Panc1 (cell line): Measurements from ENCODE around the gene TNRC6C. TPM values are rescaled to one million over a fixed set of nuclear protein-coding genes. Genes with fewer than 3 reads are reported as not detected.

Experiments used
- ATAC-seq: fragments of 200-7000 bp; cut with Tn5 transposase; 2 replicates; pipeline ENCODE4 v1.9.1; 2020; ENCODE audit warnings: mild to moderate bottlenecking, moderate library complexity
- BruUV-seq: library from RNA; stranded (reverse); fragments of 400-500 nt; replicated peaks from 2 replicates; lab custom pipeline; 2021; lab: Mats Ljungman, UMichigan
- CTCF ChIA-PET: fragments of 300-600 bp; sonication (Branson Sonifier 250); formaldehyde crosslinking; loops from one replicate; lab custom pipeline; 2022; ENCODE audit warnings: antibody characterized with exemption; lab: Charles Lee
- POLR2A ChIA-PET: fragments of 300-600 bp; sonication (Branson Sonifier 250); formaldehyde crosslinking; loops from one replicate; lab custom pipeline; 2022; ENCODE audit warnings: antibody characterized with exemption; lab: Charles Lee
- DNase-seq: peaks from one replicate; pipeline ENCODE4 v3.0.0-alpha.2; 2010; ENCODE audit warnings: low read depth, low spot score
- H3K27ac ChIP-seq: 2 replicates; pipeline ENCODE4 v1.5.1; 2011; ENCODE audit warnings: mild to moderate bottlenecking, low read length, inconsistent platforms
- H3K27me3 ChIP-seq: fragments of 200-500 bp; sonication (Bioruptor generic); 2 replicates; pipeline ENCODE4 v1.6.0; 2014; ENCODE audit warnings: low read length, inconsistent platforms; ENCODE audit not compliant: control insufficient read depth, insufficient read depth
- H3K36me3 ChIP-seq: fragments of 200-500 bp; sonication (Bioruptor generic); 2 replicates; pipeline ENCODE4 v1.5.1; 2014; ENCODE audit warnings: inconsistent platforms, mild to moderate bottlenecking, low read length, moderate library complexity; ENCODE audit not compliant: control insufficient read depth, insufficient read depth
- H3K4me1 ChIP-seq: 2 replicates; pipeline ENCODE4 v1.5.1; 2011; ENCODE audit warnings: inconsistent platforms, mild to moderate bottlenecking, low read length, moderate library complexity; ENCODE audit not compliant: control insufficient read depth, insufficient read depth
- H3K4me3 ChIP-seq, 2 experiments: 2 replicates each; pipeline ENCODE4 v1.5.1; 2011 to 2012; ENCODE audit warnings: low read depth in 2 of 2, low read length in 2 of 2, mild to moderate bottlenecking in 2 of 2, inconsistent platforms in 1 of 2, moderate library complexity in 1 of 2
- H3K9me3 ChIP-seq: fragments of 200-500 bp; sonication (Bioruptor generic); 2 replicates; pipeline ENCODE4 v1.5.1; 2014; ENCODE audit warnings: low read depth, mild to moderate bottlenecking, inconsistent platforms, low read length, moderate library complexity; ENCODE audit not compliant: control insufficient read depth, insufficient read depth
- CTCF ChIP-seq: fragments of 450-650 bp; IDR thresholded peaks from 2 replicates; pipeline ENCODE4 v1.5.1; 2017; ENCODE audit warnings: mild to moderate bottlenecking
- POLR2AphosphoS5 ChIP-seq: IDR thresholded peaks from 2 replicates; pipeline ENCODE4 v1.6.1; 2012; ENCODE audit warnings: mild to moderate bottlenecking, low read depth, low read length, moderate library complexity
- REST ChIP-seq, 2 experiments: IDR thresholded peaks; 2 replicates each; pipeline ENCODE4 v1.6.1; 2011 to 2012; ENCODE audit warnings: low read depth in 2 of 2, control low read depth in 1 of 2, low read length in 1 of 2, mild to moderate bottlenecking in 1 of 2, moderate library complexity in 1 of 2; ENCODE audit not compliant: insufficient read depth in 1 of 2
- SIN3A ChIP-seq: IDR thresholded peaks from 2 replicates; pipeline ENCODE4 v1.6.1; 2012; ENCODE audit warnings: low read depth, mild to moderate bottlenecking, low read length, moderate library complexity, borderline replicate concordance; ENCODE audit not compliant: insufficient read depth
- TCF7L2 ChIP-seq: IDR thresholded peaks from 2 replicates; pipeline ENCODE4 v1.6.1; 2011; ENCODE audit warnings: mild to moderate bottlenecking, low read depth, low read length, inconsistent platforms
- in situ Hi-C: cut with HindIII; loops from 2 replicates; pipeline ENCODE4 v1.10.0; 2016; ENCODE audit warnings: low sequenced_read_pairs, low pct_unique_long_range_greater_than_20kb
- intact Hi-C: fragments of 100-400 bp; cut with micrococcal nuclease; formaldehyde crosslinking; loops from one replicate; pipeline ENCODE4 v1.10.0; 2022; ENCODE audit not compliant: unreplicated experiment
- total RNA-seq: library from RNA; stranded (reverse); gene quantifications from one replicate; pipeline ENCODE4 v1.2.1, GENCODE V29; 2021; ENCODE audit not compliant: unreplicated experiment

The TNRC6C gene
- total RNA-seq, 1 experiment from 2014 or later, result 10.1 TPM

GRCh38 chr17:78146471-78146869 is 188.0 kb downstream of the TNRC6C start:
- BruUV-seq, result no TSS peak
- no peak overlapping the region for H3K27ac ChIP-seq

GRCh38 chr17:78146881-78147280 is 188.4 kb downstream of the TNRC6C start:
- H3K4me3 ChIP-seq, result no peak overlapping the region
- no peaks in the 10 kb centered on the region for H3K9me3 ChIP-seq
- peaks cover 29% of the 10 kb centered on the region for H3K4me1 ChIP-seq
- no peak overlapping the region for H3K27ac ChIP-seq
- in situ Hi-C loops (no loop called here), intact Hi-C loops (no loop called here)
- ATAC-seq (no peak), DNase-seq (no peak)
- H3K36me3 ChIP-seq, result no peaks in the 10 kb centered on the region
- no TSS peak for BruUV-seq
- ChIA-PET POLR2A (no interaction called here), CTCF (no interaction called here)
- TF ChIP-seq TCF7L2, result no peak
- no peak for TF ChIP-seq REST (IDR thresholded peaks at IDR 0.05; ENCODE audit: insufficient read depth in 1 of 2, low read depth in 2 of 2, low read length in 1 of 2)
- no peak for TF ChIP-seq POLR2AphosphoS5
- TF ChIP-seq CTCF, result no peak
- TF ChIP-seq SIN3A, result no peak
- H3K27me3 ChIP-seq, result no peaks in the 10 kb centered on the region

More at GRCh38 chr17:78146471-78146869, 188.0 kb downstream of the TNRC6C start:
- intact Hi-C loops, result no loop called here
- H3K4me3 ChIP-seq, result no peak overlapping the region
- POLR2A ChIA-PET, result no interaction called here
- peaks cover 33% of the 10 kb centered on the region for H3K4me1 ChIP-seq
- DNase-seq (no peak), ATAC-seq (no peak)
- no peaks in the 10 kb centered on the region for H3K27me3 ChIP-seq
- H3K9me3 ChIP-seq, result no peaks in the 10 kb centered on the region
- CTCF ChIA-PET, result no interaction called here
- in situ Hi-C loops, result no loop called here
- TF ChIP-seq CTCF (no peak), TCF7L2 (no peak), SIN3A (no peak), REST (IDR thresholded peaks at IDR 0.05; ENCODE audit: insufficient read depth in 1 of 2, low read depth in 2 of 2, low read length in 1 of 2) (no peak), POLR2AphosphoS5 (no peak)
- no peaks in the 10 kb centered on the region for H3K36me3 ChIP-seq
